ENCODE data around the gene GNLY. TPM values are rescaled to one million over a fixed set of nuclear protein-coding genes. Genes with fewer than 3 reads are reported as not detected.

Gene GNLY
- total and polyA plus RNA-seq, 2 donors (not counting 3 experiments of a cell fraction or from before 2014, with no cell fraction given), result not detected

GRCh38 chr2:85737961-85738360 lies 43.8 kb downstream of the GNLY start:
- no peaks in the 10 kb centered on the region for H3K9me1 ChIP-seq (replicated peaks; ENCODE audit: control insufficient read depth, extremely low read depth, insufficient read depth, low read length)
- FAIRE-seq, result no peak
- H3K9me3 ChIP-seq (replicated peaks; ENCODE audit: control insufficient read depth, insufficient read depth, low read length), result no peaks in the 10 kb centered on the region
- no peak overlapping the region for H3K4me2 ChIP-seq (ENCODE audit: insufficient read depth, low read length)
- TF ChIP-seq GATA2 (IDR thresholded peaks at IDR 0.05; ENCODE audit: insufficient read depth, insufficient read length, low read depth, low read length), result no peak
- H3K4me3 ChIP-seq (replicated peaks in 1 of 3; ENCODE audit: insufficient read depth in 1 of 3, low read depth in 1 of 3, low read length in 3 of 3), result no peak overlapping the region
- H3K4me1 ChIP-seq (ENCODE audit: control insufficient read depth, extremely low read depth, insufficient read depth, low read length), result peaks cover 43% of the 10 kb centered on the region
- H3K36me3 ChIP-seq (ENCODE audit: control insufficient read depth in 2 of 2, extremely low read depth in 1 of 2, insufficient read depth in 2 of 2, low read length in 2 of 2), result no peaks in the 10 kb centered on the region
- no peaks in the 10 kb centered on the region for H3K79me2 ChIP-seq (ENCODE audit: control insufficient read depth, insufficient read depth, low read length)
- no TSS peak for BruUV-seq (replicated peaks)
- dilution Hi-C loops (cut with MboI; ENCODE audit: extremely low pct_ligation_motif_present, low sequenced_read_pairs), result no loop called here
- no peaks in the 10 kb centered on the region for H4K20me1 ChIP-seq (replicated peaks; ENCODE audit: control insufficient read depth, extremely low read depth, insufficient read depth, low read length)
- no peak for DNase-seq (ENCODE audit: low read depth, low spot score)
- intact Hi-C loops (cut with micrococcal nuclease), result no loop called here
- POLR2A ChIA-PET, result no interaction called here
- no peak overlapping the region for H3K27ac ChIP-seq (ENCODE audit: insufficient read depth, low read depth, low read length)
- no peaks in the 10 kb centered on the region for H3K27me3 ChIP-seq (ENCODE audit: control insufficient read depth in 2 of 2, insufficient read depth in 2 of 2, low read length in 2 of 2)
- CTCF ChIA-PET, result interaction anchor here (1.1 kb wide), 1 partner anchor 76 kb away, joined by 3 read pairs; no protein-coding TSS in a partner anchor
- H2AFZ ChIP-seq (ENCODE audit: low read depth, low read length), result no peak overlapping the region
- no peak overlapping the region for H3K9ac ChIP-seq (replicated peaks; ENCODE audit: extremely low read depth, insufficient read depth, low read length)

- intact Hi-C loops (cut with micrococcal nuclease) (no loop called here), dilution Hi-C loops (cut with MboI; ENCODE audit: extremely low pct_ligation_motif_present, low sequenced_read_pairs) (no loop called here)
- CTCF ChIA-PET, result interaction anchor here (1.4 to 3.6 kb wide), 5 partner anchors 10 to 87 kb away, joined by 3 to 32 read pairs (median 17); partner anchors contain the start of gene ATOH8
- no peak overlapping the region for H3K4me3 ChIP-seq (replicated peaks in 1 of 3; ENCODE audit: insufficient read depth in 1 of 3, low read depth in 1 of 3, low read length in 3 of 3)
- H2AFZ ChIP-seq (ENCODE audit: low read depth, low read length), result no peak overlapping the region
- no peak for FAIRE-seq
- DNase-seq (ENCODE audit: low read depth, low spot score), result no peak
- POLR2A ChIA-PET, result no interaction called here
- no peaks in the 10 kb centered on the region for H4K20me1 ChIP-seq (replicated peaks; ENCODE audit: control insufficient read depth, extremely low read depth, insufficient read depth, low read length)
- H3K27ac ChIP-seq (ENCODE audit: insufficient read depth, low read depth, low read length), result no peak overlapping the region
- H3K9ac ChIP-seq (replicated peaks; ENCODE audit: extremely low read depth, insufficient read depth, low read length), result no peak overlapping the region
- no peaks in the 10 kb centered on the region for H3K79me2 ChIP-seq (ENCODE audit: control insufficient read depth, insufficient read depth, low read length)
- H3K36me3 ChIP-seq (ENCODE audit: control insufficient read depth in 2 of 2, extremely low read depth in 1 of 2, insufficient read depth in 2 of 2, low read length in 2 of 2), result no peaks in the 10 kb centered on the region
- no peak overlapping the region for H3K4me2 ChIP-seq (ENCODE audit: insufficient read depth, low read length)
- no peaks in the 10 kb centered on the region for H3K9me1 ChIP-seq (replicated peaks; ENCODE audit: control insufficient read depth, extremely low read depth, insufficient read depth, low read length)
- TF ChIP-seq FOS (IDR thresholded peaks at IDR 0.05; ENCODE audit: borderline replicate concordance, insufficient read depth, low read length) (no peak), POLR2A (IDR thresholded peaks at IDR 0.05; ENCODE audit: low read depth, low read length) (no peak), MAX (IDR thresholded peaks at IDR 0.05; ENCODE audit: insufficient read depth, insufficient read length) (no peak), CTCF (IDR thresholded peaks at IDR 0.05; ENCODE audit: extremely low read depth in 1 of 2, insufficient read depth in 1 of 2, low read depth in 1 of 2, low read length in 2 of 2) (no peak), POLR2AphosphoS5 (IDR thresholded peaks at IDR 0.05; ENCODE audit: insufficient read depth, low read depth, low read length) (no peak), MYC (IDR thresholded peaks at IDR 0.05; ENCODE audit: low read depth, low read length) (no peak), EZH2 (IDR thresholded peaks at IDR 0.05; ENCODE audit: borderline replicate concordance, low read depth, low read length, severe bottlenecking) (no peak), GATA2 (IDR thresholded peaks at IDR 0.05; ENCODE audit: insufficient read depth, insufficient read length, low read depth, low read length) (no peak), JUN (IDR thresholded peaks at IDR 0.05; ENCODE audit: borderline replicate concordance, insufficient read depth, insufficient read length, low read depth) (no peak)
- no peaks in the 10 kb centered on the region for H3K27me3 ChIP-seq (ENCODE audit: control insufficient read depth in 2 of 2, insufficient read depth in 2 of 2, low read length in 2 of 2)
- no TSS peak for BruUV-seq (replicated peaks)
- H3K4me1 ChIP-seq (ENCODE audit: control insufficient read depth, extremely low read depth, insufficient read depth, low read length), result peaks cover 40% of the 10 kb centered on the region
- H3K9me3 ChIP-seq (replicated peaks; ENCODE audit: control insufficient read depth, insufficient read depth, low read length), result no peaks in the 10 kb centered on the region
These were observed 46.0 kb downstream of the GNLY start for GRCh38 chr2:85740193-85740592.

Data from endothelial cell of umbilical vein (primary cell).